Measurements from ENCODE around the gene KCNQ1. TPM values are rescaled to one million over a fixed set of nuclear protein-coding genes. Genes with fewer than 3 reads are reported as not detected.
A peak's percentile ranks its signal among the peaks of the same experiment; 100 is the strongest.

The KCNQ1 gene
- total and polyA plus RNA-seq, 2 of the 13 experiments (the other 11 are each of a cell fraction or from before 2014, with no cell fraction given): 0.02 to 0.08 TPM

GRCh38 chr11:2400069-2400761 is 44.6 kb upstream of the KCNQ1 start, which contains the start of gene TSSC4 (continued):
- no peak; the same call in 1 of the 2 replicates for TF ChIP-seq KDM4B (CRISPR knock-in tag; IDR thresholded peaks at IDR 0.05)
- no peak for TF ChIP-seq CAMTA2 (CRISPR knock-in tag; IDR thresholded peaks at IDR 0.05; ENCODE audit: borderline replicate concordance)
- TF ChIP-seq THRA (CRISPR knock-in tag; IDR thresholded peaks at IDR 0.05; ENCODE audit: borderline replicate concordance): peak; percentile 52; the same call in 1 of the 2 replicates
- TF ChIP-seq HOXA3 (CRISPR knock-in tag; IDR thresholded peaks at IDR 0.05): peak; percentile 100
- peak; percentile 56; the same call in 1 of the 2 replicates for TF ChIP-seq GLI4 (CRISPR knock-in tag; IDR thresholded peaks at IDR 0.05; ENCODE audit: borderline replicate concordance)
- TF ChIP-seq SALL1 (CRISPR knock-in tag; IDR thresholded peaks at IDR 0.05): peak; percentile 89
- TF ChIP-seq TRIM22 (IDR thresholded peaks at IDR 0.05): no peak
- 0 out of 2 replicates have a peak, but pooled peaks have one; percentile 85 for TF ChIP-seq TBP (CRISPR knock-in tag; IDR thresholded peaks at IDR 0.05)
- no peak for TF ChIP-seq RFX3 (CRISPR knock-in tag; IDR thresholded peaks at IDR 0.05)
- no peak for TF ChIP-seq HNRNPUL1 (IDR thresholded peaks at IDR 0.05; ENCODE audit: low read depth, low read length)
- TF ChIP-seq ZNF557 (CRISPR knock-in tag; IDR thresholded peaks at IDR 0.05): 0 out of 2 replicates have a peak, but pooled peaks have one; percentile 45
- peak; percentile 83 for TF ChIP-seq GATAD2A (CRISPR knock-in tag; IDR thresholded peaks at IDR 0.05)
- TF ChIP-seq ZFP36 (IDR thresholded peaks at IDR 0.05; ENCODE audit: borderline replicate concordance, low read depth, low read length, partially characterized antibody): no peak
- TF ChIP-seq GPBP1L1 (CRISPR knock-in tag; IDR thresholded peaks at IDR 0.05): no peak
- no peak for TF ChIP-seq MTF1 (CRISPR knock-in tag; IDR thresholded peaks at IDR 0.05)
- TF ChIP-seq POLR2G (IDR thresholded peaks at IDR 0.05; ENCODE audit: low read depth, low read length): peak; percentile 87
- no peak for TF ChIP-seq AKNA (CRISPR knock-in tag; IDR thresholded peaks at IDR 0.05; ENCODE audit: borderline replicate concordance)
- no peak for TF ChIP-seq ZNF207 (IDR thresholded peaks at IDR 0.05; ENCODE audit: borderline replicate concordance)
- peak; percentile 85; the same call in 1 of the 2 replicates for TF ChIP-seq KDM5B (CRISPR knock-in tag; IDR thresholded peaks at IDR 0.05; ENCODE audit: borderline replicate concordance)
- 0 out of 2 replicates have a peak, but pooled peaks have one; percentile 55 for TF ChIP-seq NFE2L1 (CRISPR knock-in tag; IDR thresholded peaks at IDR 0.05; ENCODE audit: borderline replicate concordance)
- 0 out of 2 replicates have a peak, but pooled peaks have one; percentile 77 for TF ChIP-seq ZNF790 (CRISPR knock-in tag; IDR thresholded peaks at IDR 0.05; ENCODE audit: borderline replicate concordance)

All from HepG2 (cell line).